GOT3 (cell line): Measurements from ENCODE around the gene KYAT1.
"Not testable (repeated sequence)": the region's sequence is repeated elsewhere in the genome, so short reads cannot be mapped to it uniquely, and the experiment has no call there.

Source experiments
- DNase-seq: peaks from one replicate; lab custom pipeline; 2025; ENCODE audit warnings: mixed read lengths; lab: John Stamatoyannopoulos, UW

KYAT1 gene

DNA sequence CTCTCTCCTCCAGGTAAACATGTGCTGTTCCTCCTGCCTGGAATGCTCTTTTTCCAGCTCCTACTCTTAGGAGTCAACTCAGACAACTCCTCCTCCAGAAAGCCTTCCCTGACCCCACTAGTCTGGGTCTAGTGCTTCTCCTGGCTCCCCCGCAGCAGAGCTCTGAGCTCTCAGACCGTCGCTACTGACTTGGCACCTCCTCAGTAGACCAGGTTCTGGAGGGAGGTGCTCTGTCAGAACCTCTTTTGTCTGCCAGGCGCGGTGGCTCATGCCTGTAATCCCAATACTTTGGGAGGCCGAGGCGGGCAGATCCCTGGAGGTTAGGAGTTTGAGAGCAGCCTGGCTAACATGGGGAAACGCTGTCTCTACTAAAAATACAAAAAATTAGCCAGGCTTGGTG lies 3.6 kb upstream of the KYAT1 start:
- DNase-seq: no peak

DNA sequence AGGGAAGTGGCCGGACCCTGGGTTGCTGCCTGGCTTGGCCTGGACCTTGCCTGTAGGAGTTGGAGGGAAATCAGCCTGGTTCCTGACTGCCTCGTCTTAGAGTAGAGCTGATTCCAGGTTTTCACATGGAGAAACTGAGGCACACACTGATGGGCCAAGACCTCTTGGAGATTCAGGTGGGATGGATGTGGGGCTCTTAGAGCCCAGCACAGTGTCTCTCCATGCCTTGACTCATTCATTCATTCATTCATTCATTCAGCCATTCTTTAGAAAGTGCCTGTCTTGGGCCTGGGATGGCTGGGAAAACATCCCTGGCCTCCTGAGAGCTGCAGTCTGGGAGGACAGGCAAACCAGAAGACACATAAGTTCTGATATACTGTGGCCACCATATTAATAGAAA lies 2.4 kb upstream of the KYAT1 start:
- DNase-seq: no peak

DNA sequence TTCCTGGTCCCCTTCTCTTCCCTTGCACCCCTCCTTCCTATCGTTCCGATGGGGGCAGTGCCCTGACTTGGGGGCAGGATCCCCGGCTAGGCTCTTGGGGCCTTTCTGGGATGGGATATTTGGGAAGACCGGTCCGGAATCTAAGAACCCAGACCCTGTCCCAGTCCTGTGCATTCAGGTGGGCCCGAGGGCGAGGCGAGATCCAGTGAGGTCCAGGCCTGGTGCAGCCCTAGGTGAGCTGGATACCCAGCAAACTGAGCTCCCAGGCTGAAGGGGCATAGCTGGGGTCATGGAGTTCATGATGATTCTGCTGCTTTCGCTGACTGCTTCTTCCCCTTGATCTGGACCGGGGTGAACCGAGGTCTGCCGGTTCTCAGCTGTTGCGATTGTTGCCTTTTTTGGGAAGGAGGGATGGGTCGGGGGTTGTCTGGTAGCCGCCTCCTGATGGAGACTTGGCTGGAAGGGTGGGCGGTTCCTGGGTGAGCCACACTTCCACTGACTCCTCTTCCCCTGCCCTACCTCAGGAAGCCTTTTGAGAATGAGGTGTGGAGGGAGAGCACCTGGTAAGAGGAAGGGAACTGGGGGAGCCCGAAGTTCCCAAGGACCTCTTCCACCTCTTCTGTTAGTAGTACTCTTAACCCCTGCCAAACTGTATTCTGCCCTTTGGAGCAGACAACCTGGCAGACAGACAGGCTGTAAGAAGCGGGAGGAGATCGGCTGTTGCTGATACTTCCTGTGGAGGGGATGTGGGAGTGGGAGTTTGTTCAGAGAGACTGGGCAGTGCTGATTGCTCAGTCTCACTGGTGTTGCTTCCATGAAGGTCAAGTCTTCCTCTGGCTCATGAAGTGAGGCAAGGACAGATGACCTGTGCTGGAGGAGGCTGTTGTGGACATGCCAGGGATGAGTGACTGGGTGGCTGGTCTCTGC lies 1.2 kb upstream of the KYAT1 start:
- DNase-seq: no peak

- no peak for DNase-seq
Measured at GRCh38 chr9:128877852-128878251, 3.9 kb downstream of the KYAT1 start.

GRCh38 chr9:128870941-128871265 lies 10.8 kb downstream of the KYAT1 start:
- not testable (repeated sequence) for DNase-seq

- DNase-seq: no peak
Measured at GRCh38 chr9:128870128-128870940, 11.4 kb downstream of the KYAT1 start.

DNA sequence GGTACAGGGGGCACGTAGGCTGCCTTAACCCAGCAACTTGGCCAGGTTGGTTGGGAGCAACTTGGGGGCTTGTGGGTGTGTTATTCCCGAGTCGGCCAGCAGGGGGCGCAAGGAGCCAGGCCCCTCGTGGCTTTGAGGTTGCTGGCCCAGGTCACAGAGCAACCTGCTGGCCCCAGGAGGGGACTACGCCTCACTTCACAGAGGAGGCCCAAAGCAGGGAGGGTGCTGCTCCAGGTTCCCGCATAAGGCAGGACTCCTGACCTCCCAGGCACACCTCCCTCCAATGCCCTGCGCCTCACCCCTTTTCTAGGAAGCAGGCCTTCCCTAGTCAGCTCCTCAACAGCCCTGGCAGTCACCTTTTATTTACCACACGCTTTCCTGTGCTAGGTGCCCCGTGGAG lies 18.1 kb downstream of the KYAT1 start:
- DNase-seq: no peak

DNA sequence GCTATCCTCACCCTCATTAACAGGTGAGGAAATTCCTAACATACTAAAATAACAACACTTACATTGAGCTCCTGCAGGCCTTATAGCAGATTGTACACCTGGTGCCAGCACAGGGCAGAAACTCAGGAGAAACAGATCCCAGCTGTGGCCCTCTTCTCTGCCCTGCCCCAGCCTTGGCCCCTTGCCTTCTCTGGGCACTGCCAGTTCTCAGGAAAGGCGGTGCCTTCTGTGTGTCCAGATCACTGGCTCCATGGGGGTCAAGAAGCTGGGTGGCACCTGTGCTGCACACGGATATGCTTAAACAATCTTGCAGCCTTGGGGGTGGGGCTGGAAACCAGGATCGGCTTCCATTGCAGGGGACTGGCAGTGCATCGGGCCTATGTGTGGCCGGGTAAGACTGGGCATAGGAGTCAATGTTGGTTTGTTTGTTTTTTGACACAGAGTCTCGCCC lies 19.3 kb downstream of the KYAT1 start:
- DNase-seq: no peak

GRCh38 chr9:128861501-128861900 lies 20.2 kb downstream of the KYAT1 start:
- no peak for DNase-seq

DNA sequence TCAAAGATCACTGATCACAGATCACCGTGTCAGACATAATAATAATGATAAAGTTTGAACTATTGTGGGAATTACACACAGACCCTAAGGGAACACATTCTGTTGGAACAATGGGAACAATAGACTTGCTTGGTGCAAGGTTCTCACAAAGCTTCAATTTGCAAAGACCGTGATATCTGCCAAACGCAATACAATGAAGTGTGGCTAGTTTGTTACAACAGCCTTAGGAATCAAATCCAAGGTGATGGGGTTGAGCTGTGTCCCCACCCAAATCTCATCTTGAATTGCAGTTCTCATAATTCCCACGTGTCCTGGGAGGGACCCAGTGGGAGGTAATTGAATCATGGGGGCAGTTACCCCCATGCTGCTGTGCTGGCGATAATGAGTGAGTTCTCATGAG lies 20.8 kb downstream of the KYAT1 start:
- no peak for DNase-seq

- not testable (repeated sequence) for DNase-seq
Measured at GRCh38 chr9:128858476-128858875, 23.3 kb downstream of the KYAT1 start.

DNA sequence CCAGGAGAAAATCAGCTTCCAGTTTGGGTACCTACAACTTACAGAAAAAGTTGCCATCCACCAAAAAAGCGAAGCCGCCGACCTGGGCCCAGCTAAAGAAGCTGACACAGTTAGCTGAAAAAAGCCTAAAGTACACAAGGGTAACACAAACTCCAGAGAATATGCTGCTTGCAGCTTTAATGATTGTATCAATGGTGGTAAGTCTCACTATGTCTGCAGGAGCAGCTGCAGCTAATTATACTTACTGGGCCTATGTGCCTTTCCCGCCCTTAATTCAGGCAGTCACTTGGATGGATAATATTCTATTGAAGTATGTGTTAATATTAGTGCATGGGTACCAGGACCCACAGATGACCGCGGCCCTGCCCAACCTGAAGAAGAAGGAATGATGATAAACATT lies 27.3 kb downstream of the KYAT1 start:
- not testable (repeated sequence) for DNase-seq

- DNase-seq: not testable (repeated sequence)
Measured at GRCh38 chr9:128852646-128853045, 29.1 kb downstream of the KYAT1 start.

GRCh38 chr9:128851779-128852600 lies 29.8 kb downstream of the KYAT1 start:
- DNase-seq: not testable (repeated sequence)

DNA sequence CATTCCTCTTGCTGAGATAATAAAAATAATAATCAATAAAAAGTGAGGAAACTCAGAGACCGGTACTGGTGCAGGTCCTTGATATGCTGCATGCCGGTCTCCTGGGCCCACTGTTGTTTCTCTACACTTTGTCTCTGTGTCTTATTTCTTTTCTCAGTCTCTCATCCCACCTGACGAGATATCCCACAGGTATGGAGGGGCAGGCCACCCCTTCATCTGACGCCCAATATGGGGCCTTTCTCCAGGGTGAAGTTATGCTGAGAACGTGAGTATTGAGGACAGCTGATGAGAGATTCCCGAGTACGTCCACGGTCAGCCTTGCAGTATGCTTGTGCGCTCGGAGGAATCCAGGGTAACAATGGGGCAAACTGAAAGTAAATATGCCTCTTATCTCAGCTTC lies 30.7 kb downstream of the KYAT1 start:
- DNase-seq: not testable (repeated sequence)

GRCh38 chr9:128847803-128848202 lies 33.9 kb downstream of the KYAT1 start:
- DNase-seq: no peak

DNA sequence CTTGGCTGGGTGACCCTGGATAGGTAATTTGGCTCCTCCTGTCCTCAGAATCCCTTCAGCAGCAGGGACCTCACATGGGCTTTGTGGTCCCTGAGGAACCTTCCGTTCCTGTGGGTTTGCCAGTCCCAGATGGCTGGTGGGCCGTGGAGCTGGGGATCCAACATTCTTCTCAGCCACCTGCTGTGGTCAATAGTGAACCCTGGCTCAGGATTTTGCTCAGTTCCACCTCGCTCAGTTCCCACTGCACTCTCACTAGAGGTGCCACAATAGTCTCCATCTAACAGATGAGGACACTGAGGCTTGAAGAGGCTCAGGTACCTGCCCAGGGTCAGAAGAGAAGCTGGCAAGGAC lies 35.1 kb downstream of the KYAT1 start:
- no peak for DNase-seq

DNA sequence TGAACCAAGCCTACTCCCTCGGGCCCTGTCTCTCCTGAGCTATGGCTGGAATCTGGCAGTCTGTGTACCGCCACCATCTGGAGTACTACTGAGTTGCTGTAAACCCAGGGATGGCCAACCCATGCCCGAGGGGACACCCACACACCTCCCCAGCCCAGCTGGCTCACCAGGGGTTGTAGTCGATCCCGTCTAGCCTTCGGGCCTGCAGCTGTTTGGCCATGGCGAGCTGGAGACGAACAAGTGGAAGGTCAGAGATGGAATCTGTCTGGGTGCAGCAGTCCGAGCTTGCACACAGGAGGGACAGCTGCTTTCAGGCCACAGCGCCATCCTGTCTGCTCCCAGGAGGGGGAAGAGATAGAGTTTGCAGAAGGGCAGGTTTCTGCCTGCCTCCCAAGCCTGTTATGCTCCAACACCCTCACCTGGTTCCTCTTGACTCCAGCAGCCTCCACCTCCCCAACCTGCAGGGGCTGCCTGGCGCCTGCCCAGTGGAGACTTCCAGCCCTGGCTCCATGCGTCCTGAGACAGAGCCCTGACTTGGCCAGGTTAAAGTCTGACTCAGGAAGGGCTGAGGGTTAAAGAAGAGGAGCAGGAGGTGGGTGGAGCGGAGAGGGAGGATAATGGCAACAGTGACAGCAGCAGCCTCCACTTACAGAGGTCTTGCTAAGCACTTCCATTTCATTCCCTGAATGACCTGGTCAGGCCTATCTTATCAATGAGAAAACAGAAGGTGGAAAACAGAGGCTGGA lies 36.4 kb downstream of the KYAT1 start:
- no peak for DNase-seq

GRCh38 chr9:128843171-128843570 lies 38.6 kb downstream of the KYAT1 start:
- DNase-seq: not testable (repeated sequence)

DNA sequence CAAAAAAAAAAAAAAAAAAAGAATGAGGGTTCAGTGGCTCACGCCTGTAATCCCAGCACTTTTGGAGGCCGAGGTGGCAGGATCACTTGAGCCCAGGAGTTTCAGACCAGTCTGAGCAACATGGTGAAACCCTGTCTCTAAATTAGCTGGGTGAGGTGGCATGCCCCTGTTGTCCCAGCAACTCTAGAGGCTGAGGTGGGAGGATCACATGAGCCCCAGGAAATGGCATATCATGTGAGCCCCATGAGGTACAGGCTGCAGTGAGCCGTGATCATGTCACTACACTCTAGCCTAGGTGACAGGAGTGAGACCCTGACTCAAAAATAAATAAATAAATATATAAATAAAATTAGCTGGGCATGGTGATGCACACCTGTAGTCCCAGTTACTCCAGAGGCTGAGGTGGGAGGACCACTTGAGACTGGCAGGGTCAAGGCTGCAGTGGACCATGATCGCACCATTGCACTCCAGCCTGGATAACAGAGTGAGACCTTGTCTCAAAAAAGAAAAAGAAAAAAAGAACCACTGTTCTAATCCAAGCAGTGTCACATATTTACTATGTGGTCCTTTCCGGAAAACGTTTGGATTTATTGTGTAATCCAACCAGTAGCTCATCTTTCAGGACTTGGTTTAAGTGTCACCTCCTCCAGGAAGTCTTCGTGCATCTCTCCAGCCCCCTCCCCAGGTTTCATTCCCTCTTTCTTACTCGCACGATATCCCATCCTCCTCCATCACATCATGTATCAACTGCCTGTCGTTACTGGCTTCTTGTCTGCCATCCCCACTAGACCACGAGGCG lies 39.9 kb downstream of the KYAT1 start:
- no peak for DNase-seq

DNA sequence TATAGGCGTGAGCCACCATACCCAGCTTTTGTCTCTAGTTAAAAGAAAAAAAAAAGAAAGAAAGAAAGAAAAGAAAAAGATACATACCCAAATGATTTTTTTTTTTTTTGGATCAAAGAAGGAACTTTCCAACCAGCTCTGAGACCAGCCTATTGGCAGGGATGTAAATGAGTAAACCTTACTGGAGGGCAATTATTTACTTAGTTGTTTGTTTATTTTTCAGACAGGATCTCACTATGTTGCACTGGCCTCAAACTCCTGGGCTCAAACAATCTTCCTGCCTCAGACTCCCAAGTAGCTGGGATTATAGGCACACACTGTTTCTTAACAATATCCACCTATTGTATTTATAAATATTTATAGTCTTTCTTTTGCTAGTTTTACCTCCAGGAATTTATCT lies 41.2 kb downstream of the KYAT1 start:
- DNase-seq: no peak
